ENCODE results near the gene FAM168B.

The FAM168B gene

DNA sequence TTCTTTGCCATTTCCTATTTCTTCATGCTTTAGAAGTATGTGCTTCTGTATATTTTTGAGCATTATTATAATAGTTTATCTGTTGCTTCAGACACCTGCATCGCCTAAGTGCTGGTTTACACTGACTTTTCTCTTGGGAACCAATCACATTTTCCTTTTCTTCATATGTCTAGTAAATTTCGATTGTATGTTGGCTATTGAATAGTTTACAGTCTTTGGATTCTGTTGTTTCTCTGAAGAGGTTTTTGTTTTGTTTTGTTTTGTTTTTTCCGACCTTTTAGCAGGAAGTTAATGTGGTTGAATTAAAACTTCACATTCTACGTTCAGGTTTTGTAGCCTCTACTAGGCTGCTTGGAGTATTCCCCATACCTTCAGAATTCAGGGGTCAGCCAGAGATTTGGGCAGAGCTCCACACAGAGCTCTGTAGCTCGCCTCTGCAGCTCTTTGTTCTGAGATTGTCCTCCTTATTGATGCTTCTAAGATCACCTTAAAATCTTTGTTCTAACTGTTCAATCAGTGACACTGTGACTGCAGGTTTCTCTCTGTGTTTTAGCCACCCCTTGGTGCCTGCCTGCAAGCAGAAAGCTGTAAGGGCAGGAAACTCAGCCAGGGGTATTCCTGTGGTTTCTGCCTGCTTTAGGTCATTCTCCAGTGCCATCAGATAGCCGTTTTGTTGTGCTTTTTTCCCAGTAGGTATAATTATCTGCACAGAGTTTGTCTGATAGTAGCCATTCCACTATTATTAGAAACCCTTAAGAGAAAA is 83.4 kb downstream of the FAM168B start:
- H3K4me3 ChIP-seq (ENCODE audit: low read depth, low read length, poor library complexity, severe bottlenecking), result no peak overlapping the region
- no peak overlapping the region for H3K9ac ChIP-seq (ENCODE audit: low read length)
- H3K36me3 ChIP-seq (ENCODE audit: insufficient read depth, low read length), result no peaks in the 10 kb centered on the region
- H3F3A ChIP-seq (ENCODE audit: insufficient read depth, low read length), result no peaks in the 10 kb centered on the region
- H3K4me2 ChIP-seq (ENCODE audit: low read length), result no peak overlapping the region
- no peak overlapping the region for H2AFZ ChIP-seq (ENCODE audit: low read length)
- H3K4me1 ChIP-seq (ENCODE audit: insufficient read depth, low read length, severe bottlenecking), result no peaks in the 10 kb centered on the region
- H3K27me3 ChIP-seq (ENCODE audit: insufficient read depth, low read length), result no peaks in the 10 kb centered on the region
- TF ChIP-seq, protein P1, sequence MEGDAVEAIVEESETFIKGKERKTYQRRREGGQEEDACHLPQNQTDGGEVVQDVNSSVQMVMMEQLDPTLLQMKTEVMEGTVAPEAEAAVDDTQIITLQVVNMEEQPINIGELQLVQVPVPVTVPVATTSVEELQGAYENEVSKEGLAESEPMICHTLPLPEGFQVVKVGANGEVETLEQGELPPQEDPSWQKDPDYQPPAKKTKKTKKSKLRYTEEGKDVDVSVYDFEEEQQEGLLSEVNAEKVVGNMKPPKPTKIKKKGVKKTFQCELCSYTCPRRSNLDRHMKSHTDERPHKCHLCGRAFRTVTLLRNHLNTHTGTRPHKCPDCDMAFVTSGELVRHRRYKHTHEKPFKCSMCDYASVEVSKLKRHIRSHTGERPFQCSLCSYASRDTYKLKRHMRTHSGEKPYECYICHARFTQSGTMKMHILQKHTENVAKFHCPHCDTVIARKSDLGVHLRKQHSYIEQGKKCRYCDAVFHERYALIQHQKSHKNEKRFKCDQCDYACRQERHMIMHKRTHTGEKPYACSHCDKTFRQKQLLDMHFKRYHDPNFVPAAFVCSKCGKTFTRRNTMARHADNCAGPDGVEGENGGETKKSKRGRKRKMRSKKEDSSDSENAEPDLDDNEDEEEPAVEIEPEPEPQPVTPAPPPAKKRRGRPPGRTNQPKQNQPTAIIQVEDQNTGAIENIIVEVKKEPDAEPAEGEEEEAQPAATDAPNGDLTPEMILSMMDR (IDR thresholded peaks at IDR 0.05; ENCODE audit: low read length), result no peak
- TF ChIP-seq EZH2 (IDR thresholded peaks at IDR 0.05; ENCODE audit: borderline replicate concordance, low read length), result no peak
- H4K20me1 ChIP-seq (ENCODE audit: insufficient read depth, low read length), result no peaks in the 10 kb centered on the region
- no peaks in the 10 kb centered on the region for H3K79me2 ChIP-seq (ENCODE audit: insufficient read depth, low read length)
- H3K9me2 ChIP-seq (ENCODE audit: low read depth, low read length), result no peaks in the 10 kb centered on the region
- no peak overlapping the region for H3K27ac ChIP-seq (ENCODE audit: low read depth, low read length, poor library complexity, severe bottlenecking)
- no peaks in the 10 kb centered on the region for H3K9me3 ChIP-seq (ENCODE audit: low read length)

- H3K27ac ChIP-seq (ENCODE audit: low read depth, low read length, poor library complexity, severe bottlenecking), result no peak overlapping the region
- H3K36me3 ChIP-seq (ENCODE audit: insufficient read depth, low read length), result no peaks in the 10 kb centered on the region
- no peaks in the 10 kb centered on the region for H3K79me2 ChIP-seq (ENCODE audit: insufficient read depth, low read length)
- no peak overlapping the region for H3K9ac ChIP-seq (ENCODE audit: low read length)
- H3K4me3 ChIP-seq (ENCODE audit: low read depth, low read length, poor library complexity, severe bottlenecking), result no peak overlapping the region
- H3F3A ChIP-seq (ENCODE audit: insufficient read depth, low read length), result no peaks in the 10 kb centered on the region
- H3K27me3 ChIP-seq (ENCODE audit: insufficient read depth, low read length), result no peaks in the 10 kb centered on the region
- H2AFZ ChIP-seq (ENCODE audit: low read length), result no peak overlapping the region
- H3K4me1 ChIP-seq (ENCODE audit: insufficient read depth, low read length, severe bottlenecking), result no peaks in the 10 kb centered on the region
- H3K9me3 ChIP-seq (ENCODE audit: low read length), result no peaks in the 10 kb centered on the region
- no peaks in the 10 kb centered on the region for H3K9me2 ChIP-seq (ENCODE audit: low read depth, low read length)
- H3K4me2 ChIP-seq (ENCODE audit: low read length), result no peak overlapping the region
- no peaks in the 10 kb centered on the region for H4K20me1 ChIP-seq (ENCODE audit: insufficient read depth, low read length)
- TF ChIP-seq, protein P1 (IDR thresholded peaks at IDR 0.05; ENCODE audit: low read length), result no peak
- no peak for TF ChIP-seq EZH2 (IDR thresholded peaks at IDR 0.05; ENCODE audit: borderline replicate concordance, low read length)
Measured at GRCh38 chr2:131008967-131009366, 84.3 kb downstream of the FAM168B start.

GRCh38 chr2:131006561-131006960 is 86.7 kb downstream of the FAM168B start:
- no peak overlapping the region for H3K27ac ChIP-seq (ENCODE audit: low read depth, low read length, poor library complexity, severe bottlenecking)
- no peak overlapping the region for H3K4me2 ChIP-seq (ENCODE audit: low read length)
- H3K9me2 ChIP-seq (ENCODE audit: low read depth, low read length), result no peaks in the 10 kb centered on the region
- H3K27me3 ChIP-seq (ENCODE audit: insufficient read depth, low read length), result no peaks in the 10 kb centered on the region
- H4K20me1 ChIP-seq (ENCODE audit: insufficient read depth, low read length), result no peaks in the 10 kb centered on the region
- no peak overlapping the region for H3K9ac ChIP-seq (ENCODE audit: low read length)
- H3K9me3 ChIP-seq (ENCODE audit: low read length), result no peaks in the 10 kb centered on the region
- H3K4me3 ChIP-seq (ENCODE audit: low read depth, low read length, poor library complexity, severe bottlenecking), result no peak overlapping the region
- H3K4me1 ChIP-seq (ENCODE audit: insufficient read depth, low read length, severe bottlenecking), result no peaks in the 10 kb centered on the region
- no peaks in the 10 kb centered on the region for H3K36me3 ChIP-seq (ENCODE audit: insufficient read depth, low read length)
- no peaks in the 10 kb centered on the region for H3F3A ChIP-seq (ENCODE audit: insufficient read depth, low read length)
- TF ChIP-seq EZH2 (IDR thresholded peaks at IDR 0.05; ENCODE audit: borderline replicate concordance, low read length), result no peak
- TF ChIP-seq, protein P1 (IDR thresholded peaks at IDR 0.05; ENCODE audit: low read length), result no peak
- H2AFZ ChIP-seq (ENCODE audit: low read length), result no peak overlapping the region
- H3K79me2 ChIP-seq (ENCODE audit: insufficient read depth, low read length), result no peaks in the 10 kb centered on the region
